H9 (cell line): ENCODE measurements around the gene YPEL1. TPM values are rescaled to one million over a fixed set of nuclear protein-coding genes. Genes with fewer than 3 reads are reported as not detected.

Source experiments
- DNase-seq: peaks from one replicate; pipeline ENCODE4 v3.0.0-alpha.2; 2017
- H2AFZ ChIP-seq: one replicate; pipeline ENCODE4 v1.6.1; 2013; ENCODE audit warnings: mild to moderate bottlenecking, low read length, control low read depth, moderate library complexity
- H2AK5ac ChIP-seq: 2 replicates; pipeline ENCODE4 v1.6.1; 2013; ENCODE audit warnings: low read length, control low read depth, mixed read lengths; ENCODE audit not compliant: insufficient read length
- H2BK120ac ChIP-seq: one replicate; pipeline ENCODE4 v1.6.1; 2013; ENCODE audit warnings: low read depth, mild to moderate bottlenecking, low read length, control low read depth, inconsistent platforms; ENCODE audit not compliant: poor library complexity, severe bottlenecking
- H2BK12ac ChIP-seq: 2 replicates; pipeline ENCODE4 v1.6.1; 2013; ENCODE audit warnings: low read length, control low read depth, mixed read lengths, low read depth; ENCODE audit not compliant: insufficient read length
- H2BK15ac ChIP-seq: 2 replicates; pipeline ENCODE4 v1.6.1; 2013; ENCODE audit warnings: low read depth, low read length, control low read depth
- H2BK20ac ChIP-seq: one replicate; pipeline ENCODE4 v1.6.1; 2013; ENCODE audit warnings: low read depth, mild to moderate bottlenecking, low read length, control low read depth, inconsistent platforms; ENCODE audit not compliant: poor library complexity, severe bottlenecking
- H2BK5ac ChIP-seq: 2 replicates; pipeline ENCODE4 v1.6.1; 2013; ENCODE audit warnings: low read length, control low read depth, mixed read lengths; ENCODE audit not compliant: insufficient read length
- H3K14ac ChIP-seq: 2 replicates; pipeline ENCODE4 v1.6.1; 2013; ENCODE audit warnings: low read length, control low read depth; ENCODE audit not compliant: insufficient read depth
- H3K18ac ChIP-seq: 2 replicates; pipeline ENCODE4 v1.6.1; 2013; ENCODE audit warnings: low read depth, mild to moderate bottlenecking, mixed read lengths, low read length, control low read depth; ENCODE audit not compliant: insufficient read length
- H3K23ac ChIP-seq: 2 replicates; pipeline ENCODE4 v1.6.1; 2013; ENCODE audit warnings: low read length, control low read depth, mixed read lengths, low read depth; ENCODE audit not compliant: insufficient read length
- H3K23me2 ChIP-seq: 2 replicates; pipeline ENCODE4 v1.6.1; 2013; ENCODE audit warnings: low read depth, mild to moderate bottlenecking, mixed read lengths, low read length, control low read depth; ENCODE audit not compliant: insufficient read length, poor library complexity, severe bottlenecking
- H3K27ac ChIP-seq: 2 replicates; pipeline ENCODE4 v1.5.1; 2013; ENCODE audit warnings: low read length, control low read depth, mixed read lengths, low read depth; ENCODE audit not compliant: insufficient read length
- H3K27me3 ChIP-seq: 2 replicates; pipeline ENCODE4 v1.6.1; 2013; ENCODE audit warnings: low read length, control low read depth, inconsistent platforms; ENCODE audit not compliant: insufficient read depth
- H3K4ac ChIP-seq: 2 replicates; pipeline ENCODE4 v1.6.1; 2013; ENCODE audit warnings: low read depth, mild to moderate bottlenecking, control low read depth, inconsistent platforms, low read length, moderate library complexity
- H3K4me1 ChIP-seq: 2 replicates; pipeline ENCODE4 v1.6.1; 2013; ENCODE audit warnings: low read length, control low read depth, inconsistent platforms; ENCODE audit not compliant: insufficient read depth
- H3K4me2 ChIP-seq: 2 replicates; pipeline ENCODE4 v1.6.1; 2013; ENCODE audit warnings: low read length, control low read depth, mixed read lengths; ENCODE audit not compliant: insufficient read length, insufficient read depth
- H3K56ac ChIP-seq: 2 replicates; pipeline ENCODE4 v1.6.1; 2013; ENCODE audit warnings: low read depth, mild to moderate bottlenecking, mixed read lengths, low read length, control low read depth; ENCODE audit not compliant: insufficient read length
- H3K79me1 ChIP-seq: 2 replicates; pipeline ENCODE4 v1.6.1; 2013; ENCODE audit warnings: low read depth, mild to moderate bottlenecking, moderate library complexity, low read length, control low read depth, inconsistent platforms; ENCODE audit not compliant: insufficient read depth, poor library complexity, severe bottlenecking
- H3K79me2 ChIP-seq: 2 replicates; pipeline ENCODE4 v1.6.1; 2013; ENCODE audit warnings: low read length, control low read depth, inconsistent platforms; ENCODE audit not compliant: insufficient read depth
- H3K9ac ChIP-seq: 2 replicates; pipeline ENCODE4 v1.6.1; 2013; ENCODE audit warnings: low read length, control low read depth, mixed read lengths; ENCODE audit not compliant: insufficient read length; ENCODE audit errors: extremely low read depth
- H3K9me3 ChIP-seq: one replicate; pipeline ENCODE4 v1.6.1; 2013; ENCODE audit warnings: low read depth, low read length, inconsistent platforms; ENCODE audit not compliant: control insufficient read depth
- H3T11ph ChIP-seq: one replicate; pipeline ENCODE4 v1.6.1; 2013; ENCODE audit warnings: mild to moderate bottlenecking, low read length, control low read depth, inconsistent platforms
- H4K20me1 ChIP-seq: one replicate; pipeline ENCODE4 v1.6.1; 2013; ENCODE audit not compliant: control insufficient read depth, insufficient read length, insufficient read depth
- H4K5ac ChIP-seq: 2 replicates; pipeline ENCODE4 v1.6.1; 2013; ENCODE audit warnings: low read depth, mild to moderate bottlenecking, mixed read lengths, low read length, control low read depth; ENCODE audit not compliant: insufficient read length
- H4K8ac ChIP-seq: replicated peaks from 2 replicates; pipeline ENCODE4 v1.6.1; 2013; ENCODE audit warnings: low read length, control low read depth, mixed read lengths, low read depth; ENCODE audit not compliant: insufficient read length
- H4K91ac ChIP-seq: 2 replicates; pipeline ENCODE4 v1.6.1; 2013; ENCODE audit warnings: low read depth, mild to moderate bottlenecking, moderate library complexity, mixed read lengths, low read length, control low read depth; ENCODE audit not compliant: insufficient read length
- H3K27ac Mint-ChIP-seq, 3 experiments: 2 replicates in 2 of 3; 3 replicates in 1 of 3; pipeline ENCODE4 v1.8.0; 2020 to 2021; ENCODE audit warnings: mixed read lengths in 3 of 3, mild to moderate bottlenecking in 1 of 3, moderate library complexity in 1 of 3
- H3K27me3 Mint-ChIP-seq: 2 replicates; pipeline ENCODE4 v1.8.0; 2021; ENCODE audit warnings: low read depth, mild to moderate bottlenecking, moderate library complexity, mixed read lengths
- H3K36me3 Mint-ChIP-seq, 3 experiments: 2 replicates in 2 of 3; 3 replicates in 1 of 3; pipeline ENCODE4 v1.8.0; 2020 to 2021; ENCODE audit warnings: low read depth in 3 of 3, mixed read lengths in 3 of 3; ENCODE audit not compliant: insufficient read depth in 1 of 3
- H3K4me1 Mint-ChIP-seq, 2 experiments: 2 replicates each; pipeline ENCODE4 v1.8.0; 2020; ENCODE audit warnings: mixed read lengths in 2 of 2
- H3K4me3 Mint-ChIP-seq, 2 experiments: 2 replicates in 1 of 2; 3 replicates in 1 of 2; pipeline ENCODE4 v1.8.0; 2020 to 2021; ENCODE audit warnings: mild to moderate bottlenecking in 2 of 2, mixed read lengths in 2 of 2, moderate library complexity in 1 of 2
- H3K9me3 Mint-ChIP-seq, 2 experiments: 2 replicates in 1 of 2; 3 replicates in 1 of 2; pipeline ENCODE4 v1.8.0; 2020; ENCODE audit warnings: mild to moderate bottlenecking in 2 of 2, mixed read lengths in 2 of 2, moderate library complexity in 1 of 2
- CTCF ChIP-seq: fragments of 200-600 bp; sonication (generic); conservative IDR thresholded peaks from 3 replicates; pipeline ENCODE4 v1.8.0; 2021; ENCODE audit warnings: antibody characterized with exemption, mild to moderate bottlenecking
- WGBS: extraction: QIAGEN DNeasy Blood & Tissue Kit; methylation state at CpG from one replicate; pipeline ENCODE4 v1.1.7; 2013; ENCODE audit warnings: missing lambda C conversion rate, low lambda C conversion rate, mixed read lengths; ENCODE audit not compliant: insufficient read length; ENCODE audit errors: extremely low coverage; 5-methylcytosine and 5-hydroxymethylcytosine counted together
- total RNA-seq: library from RNA; stranded (reverse); gene quantifications from 2 replicates; pipeline ENCODE4 v1.2.1, GENCODE V29; 2021

YPEL1 gene
- total RNA-seq, 1 experiment from 2014 or later, result 5.4 TPM

DNA sequence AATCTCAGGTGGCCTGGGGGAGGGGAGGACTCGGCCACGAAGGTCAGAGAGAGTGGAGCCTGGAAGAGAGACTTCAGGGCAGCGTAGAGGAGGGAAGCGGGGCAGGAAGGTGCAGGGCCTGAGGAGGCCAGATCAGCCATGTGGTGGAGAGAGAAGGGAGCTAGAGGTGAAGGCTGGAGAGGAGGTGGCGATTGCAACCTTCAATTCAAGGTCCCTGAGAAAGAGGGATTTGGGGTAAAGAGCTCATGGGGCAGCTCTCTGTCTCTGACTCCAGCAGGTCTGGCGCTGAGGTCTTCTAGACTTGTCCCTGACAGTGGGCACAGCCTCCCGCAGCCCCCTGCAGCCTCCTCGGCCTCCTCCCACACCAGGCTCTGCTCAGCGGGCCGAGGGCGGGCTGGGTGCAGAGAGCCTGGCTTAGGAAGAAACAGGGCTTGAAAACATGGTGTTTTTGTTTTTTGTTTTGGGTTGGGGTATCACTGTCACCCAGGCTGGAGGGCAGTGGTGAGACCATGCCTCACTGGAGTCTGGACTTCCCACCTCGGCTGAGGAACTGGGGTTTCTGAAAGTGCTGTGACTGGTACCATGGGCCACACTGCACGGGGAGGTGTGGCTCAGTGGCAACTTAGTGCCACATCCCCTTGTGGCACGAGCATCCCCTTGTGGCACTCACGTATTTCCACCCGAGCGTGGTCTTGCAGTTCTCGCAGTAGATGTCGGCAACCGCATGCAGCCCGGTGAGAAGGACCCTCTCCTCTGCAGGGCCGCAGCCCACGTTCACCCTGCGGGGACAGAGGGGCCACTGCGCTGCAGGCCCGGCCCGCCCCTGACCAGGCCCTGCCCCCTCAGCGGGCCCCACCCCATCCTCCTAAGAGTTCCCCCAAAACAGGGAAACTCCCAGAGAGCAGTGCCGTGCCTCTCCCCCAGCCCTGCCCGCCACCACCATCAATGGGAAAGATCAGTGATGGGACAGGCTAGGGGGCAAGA, 32.6 kb downstream of the YPEL1 start:
- H3K4me1 Mint-ChIP-seq, result 0 out of 4 replicates have a peak, but pooled peaks cover 0 to 2% of the 10 kb centered on the region in 2 experiments
- no peaks in the 10 kb centered on the region for H3K9me3 Mint-ChIP-seq
- Histone ChIP-seq H4K8ac (no peak overlapping the region), H3K79me1 (no peaks in the 10 kb centered on the region), H3K23me2 (no peaks in the 10 kb centered on the region), H3K27me3 (no peaks in the 10 kb centered on the region), H2AFZ (no peak overlapping the region), H3K4me2 (no peak overlapping the region), H2BK20ac (no peak overlapping the region), H3K4me1 (no peaks in the 10 kb centered on the region), H4K5ac (no peak overlapping the region), H3K56ac (no peak overlapping the region), H3K14ac (no peak overlapping the region), H2BK15ac (no peak overlapping the region), H3T11ph (no peak overlapping the region), H3K79me2 (no peaks in the 10 kb centered on the region), H4K91ac (no peak overlapping the region), H2AK5ac (no peak overlapping the region), H3K23ac (no peak overlapping the region), H3K27ac (no peak overlapping the region), H2BK120ac (no peak overlapping the region), H3K9me3 (no peaks in the 10 kb centered on the region), H2BK12ac (no peak overlapping the region), H3K4ac (no peak overlapping the region), H3K18ac (no peak overlapping the region), H3K9ac (no peak overlapping the region), H2BK5ac (no peak overlapping the region), H4K20me1 (no peaks in the 10 kb centered on the region)
- peak overlapping the region in 1 of 3 experiments; percentile 81; a peak in 1 of 7 replicates for H3K27ac Mint-ChIP-seq
- H3K36me3 Mint-ChIP-seq, result peaks cover 12 to 41% (median 27%) of the 10 kb centered on the region in 3 experiments; a peak in 6 of 7 replicates
- no peaks in the 10 kb centered on the region for H3K27me3 Mint-ChIP-seq
- DNase-seq, result no peak
- TF ChIP-seq CTCF, result no peak
- H3K4me3 Mint-ChIP-seq, result no peak overlapping the region
- WGBS, result no CpG with 5 or more reads among the region's 30 CpGs
